Lower leg skin (tissue), 4 donors: ENCODE data around the gene CDKN2C. TPM values are rescaled to one million over a fixed set of nuclear protein-coding genes. Genes with fewer than 3 reads are reported as not detected.

ENCODE experiments used
- DNase-seq, 2 donors: peaks; one replicate each; pipeline ENCODE4 v3.0.0-alpha.2; 2019; ENCODE audit warnings: low spot score in 2 of 2
- H3K4me3 ChIP-seq: fragments of 200-600 bp; sonication (generic); 2 replicates; pipeline ENCODE4 v1.5.1; 2017; ENCODE audit warnings: mild to moderate bottlenecking, low read depth; ENCODE audit not compliant: poor library complexity, severe bottlenecking
- POLR2A ChIP-seq, 2 donors: fragments of 450-650 bp; IDR thresholded peaks; one replicate each; pipeline ENCODE4 v1.6.1; 2016 to 2017; ENCODE audit warnings: antibody characterized with exemption in 2 of 2, mild to moderate bottlenecking in 1 of 2, moderate library complexity in 1 of 2
- WGBS, 2 donors: methylation state at CpG; one replicate each; pipeline ENCODE4 v1.1.5; 2018; 5-methylcytosine and 5-hydroxymethylcytosine counted together
- intact Hi-C: fragments of 100-400 bp; cut with DNase I; formaldehyde crosslinking; loops from one replicate; pipeline ENCODE4 v1.15.0; 2023; ENCODE audit warnings: low total_unique reads
- total RNA-seq, 4 donors: library from RNA; depleted of rRNA; stranded (reverse); fragments of >200 nt; gene quantifications; one replicate each; pipeline ENCODE4 v1.1.0, GENCODE V29; 2016
- TF ChIP-seq, protein P1 (sequence below), 3 donors: fragments of 450-650 bp; IDR thresholded peaks; one replicate each; pipeline ENCODE4 v1.5.1; 2016; ENCODE audit warnings: antibody characterized with exemption in 3 of 3, mild to moderate bottlenecking in 3 of 3, moderate library complexity in 2 of 3

The CDKN2C gene
- total RNA-seq, 4 donors from 2014 or later, result 10.1 to 20.0 (median 16.2) TPM

DNA sequence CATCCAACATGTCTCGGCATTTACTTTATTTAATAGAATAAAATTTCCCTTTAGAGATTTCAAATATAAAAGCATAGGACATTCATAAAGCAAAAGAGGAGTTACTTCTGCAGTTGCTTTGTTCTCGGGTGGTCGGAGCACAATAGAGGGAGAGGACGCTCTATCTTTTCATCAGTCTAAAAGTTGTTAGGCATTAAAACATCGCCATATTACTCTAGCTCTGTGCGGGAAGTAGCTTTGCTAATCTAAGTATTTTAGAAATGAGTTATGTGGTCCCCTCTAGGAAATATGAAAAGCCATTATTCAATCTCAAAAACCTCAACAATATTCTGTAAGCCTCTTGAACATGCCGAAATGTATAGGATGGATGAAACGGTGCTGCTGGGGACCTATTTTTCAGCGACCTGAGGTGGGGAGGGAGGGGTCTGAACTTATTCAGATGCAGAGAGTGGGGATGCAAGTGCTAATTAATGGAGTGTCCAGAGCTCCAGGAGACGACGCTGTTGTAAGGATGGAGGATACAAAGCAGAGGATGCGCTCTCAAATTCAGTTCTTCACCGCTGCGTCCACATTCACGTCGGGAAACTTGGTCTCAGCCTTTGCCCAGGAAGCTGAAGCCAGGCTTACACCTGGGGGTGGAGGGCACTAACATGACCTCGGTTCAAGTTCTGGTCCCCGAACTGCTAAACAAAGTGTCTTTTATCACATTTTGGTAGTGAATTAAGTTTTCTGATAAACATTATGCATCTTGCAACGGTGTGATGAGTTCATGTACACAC is 6.3 kb downstream of the CDKN2C start:
- H3K4me3 ChIP-seq, result no peak overlapping the region
- TF ChIP-seq, protein P1, sequence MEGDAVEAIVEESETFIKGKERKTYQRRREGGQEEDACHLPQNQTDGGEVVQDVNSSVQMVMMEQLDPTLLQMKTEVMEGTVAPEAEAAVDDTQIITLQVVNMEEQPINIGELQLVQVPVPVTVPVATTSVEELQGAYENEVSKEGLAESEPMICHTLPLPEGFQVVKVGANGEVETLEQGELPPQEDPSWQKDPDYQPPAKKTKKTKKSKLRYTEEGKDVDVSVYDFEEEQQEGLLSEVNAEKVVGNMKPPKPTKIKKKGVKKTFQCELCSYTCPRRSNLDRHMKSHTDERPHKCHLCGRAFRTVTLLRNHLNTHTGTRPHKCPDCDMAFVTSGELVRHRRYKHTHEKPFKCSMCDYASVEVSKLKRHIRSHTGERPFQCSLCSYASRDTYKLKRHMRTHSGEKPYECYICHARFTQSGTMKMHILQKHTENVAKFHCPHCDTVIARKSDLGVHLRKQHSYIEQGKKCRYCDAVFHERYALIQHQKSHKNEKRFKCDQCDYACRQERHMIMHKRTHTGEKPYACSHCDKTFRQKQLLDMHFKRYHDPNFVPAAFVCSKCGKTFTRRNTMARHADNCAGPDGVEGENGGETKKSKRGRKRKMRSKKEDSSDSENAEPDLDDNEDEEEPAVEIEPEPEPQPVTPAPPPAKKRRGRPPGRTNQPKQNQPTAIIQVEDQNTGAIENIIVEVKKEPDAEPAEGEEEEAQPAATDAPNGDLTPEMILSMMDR (IDR thresholded peaks at IDR 0.05), result no peak
- TF ChIP-seq POLR2A (IDR thresholded peaks at IDR 0.05), result no peak
- WGBS, 2 donors, result 61 to 67% methylated on average over 19 of the region's 19 CpGs
- DNase-seq, result no peak
- intact Hi-C loops, result no loop called here

DNA sequence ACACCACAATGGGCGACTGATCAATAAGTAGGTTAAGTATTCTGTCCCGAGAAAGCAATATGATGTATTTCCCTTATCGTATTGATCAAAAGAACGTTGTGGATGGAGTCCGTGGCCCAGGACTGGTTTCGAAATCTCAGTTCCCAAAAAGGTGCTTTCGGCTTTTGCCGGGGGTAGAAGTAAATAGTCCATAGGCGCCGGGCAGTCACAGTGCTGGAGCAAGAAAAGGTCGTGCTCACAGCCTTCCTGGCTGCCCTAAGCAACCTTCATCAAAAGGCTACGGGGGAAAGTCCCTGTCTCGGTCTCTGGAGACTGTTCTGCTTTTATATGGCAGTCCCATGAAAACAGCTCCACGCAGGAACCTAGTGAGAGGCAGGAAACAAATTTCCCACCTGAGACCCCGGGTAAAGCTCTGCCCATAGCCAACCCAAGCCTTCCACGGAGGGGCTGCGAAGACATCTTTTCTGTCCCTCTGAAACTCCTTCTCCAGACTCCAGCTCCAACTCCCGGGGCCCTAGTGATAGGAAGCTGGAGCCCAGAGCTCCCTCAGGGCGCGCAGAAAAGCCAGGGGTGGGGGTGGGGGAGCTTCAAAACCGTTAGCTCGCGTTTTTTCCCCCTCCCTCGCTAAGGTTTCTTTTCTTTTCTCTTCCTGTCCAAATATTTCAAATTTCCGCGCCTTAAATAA is 7.0 kb downstream of the CDKN2C start:
- 4 to 6% methylated on average over 26 of the region's 26 CpGs for WGBS, 2 donors
- no peak for DNase-seq
- peak overlapping the region; percentile 72 for H3K4me3 ChIP-seq
- no peak for TF ChIP-seq POLR2A (IDR thresholded peaks at IDR 0.05)
- TF ChIP-seq, protein P1 (IDR thresholded peaks at IDR 0.05), result no peak
- intact Hi-C loops, result no loop called here

DNA sequence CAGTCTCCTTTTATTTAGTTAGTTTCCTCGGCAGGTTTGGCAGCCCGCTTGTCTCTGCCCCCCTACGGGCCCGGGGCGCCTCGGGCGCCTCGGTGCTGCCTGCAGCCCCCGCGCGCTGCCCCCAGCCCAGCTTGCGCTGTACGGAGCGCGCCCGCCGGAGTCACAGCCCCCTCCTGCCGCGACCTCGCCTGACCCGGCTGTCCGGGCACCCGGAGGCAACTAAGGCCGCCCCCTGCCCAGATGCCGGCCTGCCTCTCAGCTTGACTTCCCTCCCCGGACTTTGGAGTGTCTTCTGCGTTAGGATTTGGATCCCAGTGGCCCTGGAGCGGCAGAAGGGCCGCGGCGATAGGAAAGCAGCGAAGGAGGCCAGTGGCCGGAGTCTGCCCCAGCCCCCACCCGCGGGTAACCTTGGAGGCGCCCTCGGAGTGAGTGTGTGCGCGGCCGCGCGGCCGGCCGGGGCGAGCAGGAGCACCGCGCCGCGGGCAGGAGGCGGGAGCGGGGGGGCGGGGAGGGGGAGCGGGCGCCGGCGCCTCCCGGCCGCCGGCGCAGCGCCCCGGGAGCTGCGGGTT is 7.6 kb downstream of the CDKN2C start:
- peak in 1 of 2 donors; percentile 89 for DNase-seq
- intact Hi-C loops, result no loop called here
- H3K4me3 ChIP-seq, result peak overlapping the region; percentile 72
- WGBS, 2 donors, result 0% methylated on average over 27 to 48 of the region's 63 CpGs
- no peak for TF ChIP-seq POLR2A (IDR thresholded peaks at IDR 0.05)
- TF ChIP-seq, protein P1 (IDR thresholded peaks at IDR 0.05), result no peak

DNA sequence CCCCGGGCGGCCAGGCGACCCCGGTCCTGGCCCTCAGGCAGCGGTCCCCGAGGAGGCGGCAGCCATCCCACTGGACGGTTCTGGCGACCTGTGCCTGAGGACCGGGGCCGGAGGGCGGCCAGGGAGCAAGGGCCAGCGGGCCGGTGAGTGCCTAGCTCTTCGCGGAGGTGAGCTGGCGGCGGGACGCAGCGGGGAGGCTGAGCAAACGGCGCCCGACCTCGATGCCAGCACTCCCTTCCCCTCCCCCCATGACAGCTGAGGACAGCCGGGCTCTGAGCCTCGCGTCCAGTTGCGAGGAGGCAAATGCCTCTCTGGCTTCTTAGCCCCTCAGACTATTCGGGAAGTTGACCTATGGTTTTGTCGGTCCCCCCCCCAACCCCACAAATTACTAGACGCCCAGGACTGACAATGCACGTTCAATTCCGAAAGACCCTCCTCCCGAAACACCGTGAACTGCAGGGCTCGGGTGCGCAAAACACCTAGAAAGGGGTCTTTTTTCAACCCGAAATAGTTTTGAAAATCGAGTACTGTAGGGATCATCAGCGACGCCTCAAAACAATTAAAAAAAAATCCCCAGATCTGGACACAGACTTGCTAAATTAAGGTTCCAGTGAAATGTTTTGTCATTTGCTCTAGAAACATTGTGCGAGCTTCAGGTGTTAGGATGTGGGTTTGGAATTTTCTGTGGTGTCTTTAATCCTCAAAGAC is 8.3 kb downstream of the CDKN2C start:
- WGBS, 2 donors, result 4 to 12% methylated on average over 27 to 35 of the region's 42 CpGs
- no peak for TF ChIP-seq POLR2A (IDR thresholded peaks at IDR 0.05)
- TF ChIP-seq, protein P1 (IDR thresholded peaks at IDR 0.05), result no peak
- intact Hi-C loops, result no loop called here
- peak overlapping the region; percentile 72 for H3K4me3 ChIP-seq
- peak in 1 of 2 donors; percentile 92 for DNase-seq

DNA sequence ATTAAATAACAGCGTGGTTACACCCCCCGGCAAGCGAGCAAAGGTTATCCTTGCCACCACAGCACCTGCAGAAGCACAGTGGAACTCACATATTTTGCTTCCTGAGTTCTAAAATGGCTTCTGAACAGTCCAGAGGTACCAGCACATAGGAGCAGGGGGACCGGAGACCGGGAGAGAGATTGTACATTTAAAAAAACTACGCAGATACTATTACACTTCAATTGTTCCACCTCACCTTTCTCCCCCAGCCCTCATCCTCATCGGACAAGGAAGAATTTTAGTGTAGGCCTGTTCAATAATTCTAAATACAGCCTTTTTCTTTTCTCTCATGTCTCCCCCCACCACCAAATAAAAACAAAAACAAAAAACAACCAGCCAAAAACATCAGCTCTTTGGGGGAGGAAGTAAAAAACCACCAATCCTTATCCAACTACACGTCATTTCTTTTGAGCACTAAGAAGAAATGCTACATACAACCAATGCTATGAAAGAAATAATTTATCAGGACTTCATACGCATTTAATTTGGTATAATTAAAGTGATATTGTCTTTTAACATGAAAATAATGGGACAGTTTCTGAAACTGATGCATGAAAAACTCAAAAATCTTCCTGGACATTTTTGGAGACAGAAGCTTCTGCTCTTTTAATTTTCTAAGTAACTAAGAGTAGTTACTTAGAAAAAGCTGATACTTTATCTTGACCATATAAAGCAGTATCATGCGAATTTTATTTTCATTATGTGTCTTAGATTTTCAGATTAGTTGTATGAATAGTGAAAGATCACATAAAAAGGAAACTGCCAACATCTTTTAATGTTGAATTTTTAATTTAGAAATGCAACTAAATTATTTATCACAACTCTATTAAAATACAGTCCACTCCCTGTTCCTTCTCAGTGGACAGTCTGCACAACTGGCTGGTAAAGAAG is 9.1 kb downstream of the CDKN2C start:
- DNase-seq, result no peak
- intact Hi-C loops, result no loop called here
- TF ChIP-seq, protein P1 (IDR thresholded peaks at IDR 0.05), result no peak
- no peak for TF ChIP-seq POLR2A (IDR thresholded peaks at IDR 0.05)
- WGBS, 2 donors, result 29 to 35% methylated on average over 10 of the region's 10 CpGs
- H3K4me3 ChIP-seq, result no peak overlapping the region
